Stimulated activated CD4-positive, alpha-beta T cell treated with anti-CD3 and anti-CD28 coated beads, Interleukin-4, amount 100 ng/mL, for 1 hour (primary cell): ENCODE data around the gene FBXL17.

ENCODE experiments used
- DNase-seq: peaks from one replicate; pipeline ENCODE4 v3.0.0-alpha.2; 2020

FBXL17 gene

GRCh38 chr5:108145351-108145750, 236.5 kb downstream of the FBXL17 start:
- no peak for DNase-seq

GRCh38 chr5:108144332-108144731, 237.6 kb downstream of the FBXL17 start:
- DNase-seq: no peak

- DNase-seq: no peak
Measured at GRCh38 chr5:108143581-108143980, 238.3 kb downstream of the FBXL17 start.

GRCh38 chr5:108141676-108142075, 240.2 kb downstream of the FBXL17 start:
- DNase-seq: no peak

- no peak for DNase-seq
Measured at GRCh38 chr5:108136493-108136892, 245.4 kb downstream of the FBXL17 start.

GRCh38 chr5:108129129-108129528, 252.8 kb downstream of the FBXL17 start:
- DNase-seq: no peak

GRCh38 chr5:108125771-108126511, 256.0 kb downstream of the FBXL17 start:
- no peak for DNase-seq

- DNase-seq: no peak
Measured at GRCh38 chr5:108124596-108124995, 257.3 kb downstream of the FBXL17 start.

GRCh38 chr5:108122702-108123101, 259.2 kb downstream of the FBXL17 start:
- no peak for DNase-seq

GRCh38 chr5:108118813-108119514, 262.9 kb downstream of the FBXL17 start:
- DNase-seq: no peak

- DNase-seq: no peak
Measured at GRCh38 chr5:108115673-108116072, 266.2 kb downstream of the FBXL17 start.

- no peak for DNase-seq
Measured at GRCh38 chr5:108113950-108114349, 267.9 kb downstream of the FBXL17 start.

- DNase-seq: no peak
Measured at GRCh38 chr5:108111736-108112135, 270.2 kb downstream of the FBXL17 start.

- DNase-seq: no peak
Measured at GRCh38 chr5:108109059-108109458, 272.8 kb downstream of the FBXL17 start.

- no peak for DNase-seq
Measured at GRCh38 chr5:108104448-108104847, 277.4 kb downstream of the FBXL17 start.

- DNase-seq: no peak
Measured at GRCh38 chr5:108102463-108102862, 279.4 kb downstream of the FBXL17 start.

- no peak for DNase-seq
Measured at GRCh38 chr5:108101821-108102220, 280.1 kb downstream of the FBXL17 start.

GRCh38 chr5:108101130-108101529, 280.8 kb downstream of the FBXL17 start:
- no peak for DNase-seq

- DNase-seq: no peak
Measured at GRCh38 chr5:108094800-108095199, 287.1 kb downstream of the FBXL17 start.

- no peak for DNase-seq
Measured at GRCh38 chr5:108093186-108093585, 288.7 kb downstream of the FBXL17 start.

GRCh38 chr5:108090946-108091345, 291.0 kb downstream of the FBXL17 start:
- no peak for DNase-seq

- no peak for DNase-seq
Measured at GRCh38 chr5:108084105-108084504, 297.8 kb downstream of the FBXL17 start.

- DNase-seq: no peak
Measured at GRCh38 chr5:108083232-108083631, 298.7 kb downstream of the FBXL17 start.

GRCh38 chr5:108081707-108082106, 300.2 kb downstream of the FBXL17 start:
- no peak for DNase-seq

GRCh38 chr5:108079753-108080152, 302.1 kb downstream of the FBXL17 start:
- no peak for DNase-seq
